ENCODE data around the gene IGFN1. TPM values are rescaled to one million over a fixed set of nuclear protein-coding genes. Genes with fewer than 3 reads are reported as not detected.
A peak's percentile ranks its signal among the peaks of the same experiment; 100 is the strongest.

Gene IGFN1
- total RNA-seq, 1 donor from 2014 or later: 0.18 TPM

- TF ChIP-seq CTCF (IDR thresholded peaks at IDR 0.05): no peak
- Histone ChIP-seq H3K36me3 (no peaks in the 10 kb centered on the region), H3K4me1 (peaks cover under 1% of the 10 kb centered on the region), H3K4me3 (no peak overlapping the region), H3K27me3 (ENCODE audit: low read depth) (no peaks in the 10 kb centered on the region), H3K27ac (no peak overlapping the region), H3K9me3 (no peaks in the 10 kb centered on the region)
- no peak for DNase-seq
- ATAC-seq: peak; percentile 66 to 78
- intact Hi-C loops (cut with DNase I): no loop called here
These were observed 13.7 kb upstream of the IGFN1 start for GRCh38 chr1:201176940-201177339.

- ATAC-seq (no peak), DNase-seq (no peak)
- H3K27ac ChIP-seq: no peak overlapping the region
- no peak for TF ChIP-seq CTCF (IDR thresholded peaks at IDR 0.05)
- H3K4me1 ChIP-seq: no peaks in the 10 kb centered on the region
- intact Hi-C loops (cut with DNase I): no loop called here
- H3K9me3 ChIP-seq: no peaks in the 10 kb centered on the region
- H3K4me3 ChIP-seq: no peak overlapping the region
- no peaks in the 10 kb centered on the region for H3K27me3 ChIP-seq (ENCODE audit: low read depth)
- no peaks in the 10 kb centered on the region for H3K36me3 ChIP-seq
These were observed 11.9 kb upstream of the IGFN1 start for GRCh38 chr1:201178718-201179117.

- Histone ChIP-seq H3K27me3 (ENCODE audit: low read depth) (no peaks in the 10 kb centered on the region), H3K36me3 (no peaks in the 10 kb centered on the region), H3K27ac (no peak overlapping the region), H3K9me3 (no peaks in the 10 kb centered on the region), H3K4me3 (no peak overlapping the region), H3K4me1 (no peaks in the 10 kb centered on the region)
- no peak for DNase-seq
- no peak for ATAC-seq
- intact Hi-C loops (cut with DNase I): no loop called here
- no peak for TF ChIP-seq CTCF (IDR thresholded peaks at IDR 0.05)
These were observed 10.5 kb upstream of the IGFN1 start for GRCh38 chr1:201180141-201180540.

- no peak overlapping the region for H3K27ac ChIP-seq
- no peak overlapping the region for H3K4me3 ChIP-seq
- no peak for TF ChIP-seq CTCF (IDR thresholded peaks at IDR 0.05)
- H3K27me3 ChIP-seq (ENCODE audit: low read depth): no peaks in the 10 kb centered on the region
- H3K36me3 ChIP-seq: no peaks in the 10 kb centered on the region
- H3K4me1 ChIP-seq: no peaks in the 10 kb centered on the region
- no peak for ATAC-seq
- no peak for DNase-seq
- intact Hi-C loops (cut with DNase I): no loop called here
- no peaks in the 10 kb centered on the region for H3K9me3 ChIP-seq
These were observed 9.7 kb upstream of the IGFN1 start for GRCh38 chr1:201180901-201181300.

GRCh38 chr1:201181323-201181722, 9.3 kb upstream of the IGFN1 start:
- no peak for DNase-seq
- intact Hi-C loops (cut with DNase I): no loop called here
- TF ChIP-seq CTCF (IDR thresholded peaks at IDR 0.05): no peak
- H3K4me3 ChIP-seq: no peak overlapping the region
- H3K27ac ChIP-seq: no peak overlapping the region
- H3K27me3 ChIP-seq (ENCODE audit: low read depth): no peaks in the 10 kb centered on the region
- H3K36me3 ChIP-seq: no peaks in the 10 kb centered on the region
- H3K9me3 ChIP-seq: no peaks in the 10 kb centered on the region
- no peak for ATAC-seq
- no peaks in the 10 kb centered on the region for H3K4me1 ChIP-seq

GRCh38 chr1:201181726-201182125, 8.9 kb upstream of the IGFN1 start:
- Histone ChIP-seq H3K27me3 (ENCODE audit: low read depth) (no peaks in the 10 kb centered on the region), H3K36me3 (no peaks in the 10 kb centered on the region), H3K9me3 (no peaks in the 10 kb centered on the region), H3K4me3 (no peak overlapping the region), H3K4me1 (no peaks in the 10 kb centered on the region), H3K27ac (no peak overlapping the region)
- ATAC-seq (no peak), DNase-seq (no peak)
- TF ChIP-seq CTCF (IDR thresholded peaks at IDR 0.05): no peak
- intact Hi-C loops (cut with DNase I): no loop called here
